Ecto neural progenitor cell (in vitro differentiated cells): ENCODE results near the gene WNT3A.

Source experiments
- DNase-seq: peaks from one replicate; pipeline ENCODE4 v3.0.0-alpha.2; 2018; ENCODE audit warnings: low spot score

WNT3A gene

GRCh38 chr1:228084325-228084724 is 77.5 kb downstream of the WNT3A start:
- DNase-seq, result no peak

DNA sequence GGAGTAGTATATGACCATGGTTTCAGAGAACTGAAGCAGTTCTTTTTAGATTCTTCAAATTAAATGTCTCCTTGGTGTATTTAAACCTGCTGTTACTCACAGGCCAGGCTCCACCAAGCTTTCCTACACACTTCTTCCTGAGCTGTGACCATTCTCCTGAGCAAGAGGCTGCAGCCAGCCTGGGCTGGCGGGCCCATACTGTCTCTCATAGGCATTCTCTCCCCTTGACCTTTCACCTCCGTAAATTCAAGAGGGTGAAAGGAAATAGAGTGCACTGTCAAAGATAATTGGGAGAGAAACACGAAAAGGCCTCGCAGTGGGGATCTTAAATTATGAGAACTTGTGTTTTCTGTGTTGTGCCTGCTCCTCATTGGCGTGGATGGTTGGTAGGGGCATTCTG is 78.0 kb downstream of the WNT3A start:
- DNase-seq, result no peak

- no peak for DNase-seq
Measured at GRCh38 chr1:228085287-228085951, 78.6 kb downstream of the WNT3A start.

DNA sequence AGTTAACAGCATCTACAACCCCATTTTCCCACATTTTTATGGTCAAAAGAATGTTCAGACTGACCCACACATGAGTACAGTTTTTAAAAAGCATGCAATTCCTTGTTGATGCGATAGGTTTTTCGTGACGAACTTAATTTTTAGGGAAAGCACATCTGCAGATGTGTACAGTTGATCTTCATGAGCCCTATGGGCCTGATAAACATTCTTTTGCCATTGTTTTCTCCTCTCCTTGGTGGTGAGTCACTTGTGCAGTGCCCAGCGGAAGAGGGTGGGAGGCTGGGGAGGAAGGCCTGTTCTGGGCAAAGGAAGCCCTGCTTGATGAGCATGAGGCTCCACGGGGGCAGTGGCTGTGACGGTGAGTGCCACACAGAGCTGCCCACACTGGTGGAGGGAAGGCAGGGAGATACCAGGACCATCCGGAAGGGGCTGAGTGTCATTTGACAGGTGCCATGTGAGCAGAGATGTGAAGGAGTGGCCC is 81.0 kb downstream of the WNT3A start:
- no peak for DNase-seq

- DNase-seq, result no peak
Measured at GRCh38 chr1:228088586-228089498, 82.0 kb downstream of the WNT3A start.

DNA sequence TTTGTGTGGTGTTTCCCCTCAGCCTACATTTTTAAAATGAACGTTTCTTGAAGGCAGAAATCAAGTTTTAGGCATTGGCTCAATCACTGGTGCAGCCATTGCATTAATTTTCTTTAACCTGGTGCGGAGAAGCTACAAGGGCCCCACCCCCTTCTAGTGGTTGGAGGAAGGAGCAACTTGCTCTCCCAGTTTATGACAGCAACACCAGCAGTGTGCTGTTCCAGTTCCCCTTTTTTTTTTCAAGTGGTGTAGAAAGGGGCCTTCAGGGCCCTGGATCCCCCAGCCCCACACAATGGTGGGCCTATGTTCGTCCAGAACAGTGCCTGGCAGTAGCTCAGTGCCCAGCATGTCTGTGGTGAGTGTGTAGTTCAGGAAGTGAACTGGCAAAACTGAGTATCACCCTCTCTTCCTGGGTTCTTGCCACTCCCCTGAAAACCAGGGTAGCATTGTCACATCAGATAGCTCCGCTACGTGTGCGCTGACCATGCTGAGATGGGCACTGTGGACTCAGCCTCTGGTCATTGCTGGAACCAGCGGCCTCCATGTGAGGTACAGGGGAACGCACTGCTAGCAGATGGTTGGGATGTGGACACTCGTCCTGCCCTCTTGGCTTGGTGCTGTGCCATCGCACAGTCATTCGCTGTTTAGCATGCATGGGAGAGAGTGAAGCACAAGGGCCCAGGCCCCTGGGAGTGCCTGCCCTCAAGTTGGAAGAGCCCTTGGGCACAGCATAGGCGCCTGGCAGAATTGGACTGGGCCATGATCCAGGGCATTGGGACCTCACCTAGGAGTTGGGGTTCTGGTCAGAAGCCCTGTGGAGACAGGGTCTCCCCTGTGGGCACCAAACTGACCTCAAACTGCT is 83.0 kb downstream of the WNT3A start:
- DNase-seq, result peak; percentile 43

DNA sequence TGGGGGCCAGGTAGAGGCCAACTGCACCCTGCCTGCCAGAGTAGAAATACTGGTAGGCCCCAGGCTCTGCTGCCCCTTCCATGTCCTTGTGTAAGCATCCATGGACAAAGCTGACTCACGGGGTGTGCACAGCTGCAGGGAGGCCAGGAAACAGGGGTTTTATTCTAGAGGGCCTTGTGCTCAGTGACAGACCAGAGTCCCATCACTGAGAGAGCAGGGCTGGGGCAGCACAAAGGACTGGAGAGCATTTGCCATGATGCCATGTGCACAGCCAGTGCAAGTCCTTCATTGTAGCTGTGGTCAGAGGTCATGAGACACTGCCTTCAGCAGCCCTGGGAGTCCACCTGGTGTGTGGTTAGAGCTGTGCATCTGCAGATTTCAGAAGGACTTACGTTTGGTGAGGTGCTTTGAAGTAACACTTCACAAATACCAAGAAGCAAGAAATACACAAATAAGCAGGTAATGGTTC is 83.8 kb downstream of the WNT3A start:
- no peak for DNase-seq

DNA sequence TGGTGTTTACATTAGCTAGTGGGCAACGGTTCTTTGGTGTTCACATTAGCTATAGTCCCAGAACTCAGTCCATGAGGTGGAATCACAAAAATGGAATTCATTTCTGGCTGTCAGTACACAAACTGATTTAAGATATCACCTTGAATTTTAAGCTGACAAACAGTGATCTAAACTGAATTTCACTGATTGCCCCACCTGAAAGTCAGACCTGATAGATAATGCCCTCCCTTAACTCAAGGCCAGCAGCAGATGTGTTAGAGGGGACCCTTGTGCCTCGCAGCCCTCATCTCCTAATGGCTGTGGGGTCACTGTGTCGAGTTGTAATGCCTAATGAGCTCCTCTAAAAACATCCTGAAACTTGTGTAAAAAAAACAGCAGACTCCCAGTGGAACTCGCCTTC is 84.3 kb downstream of the WNT3A start:
- no peak for DNase-seq

DNA sequence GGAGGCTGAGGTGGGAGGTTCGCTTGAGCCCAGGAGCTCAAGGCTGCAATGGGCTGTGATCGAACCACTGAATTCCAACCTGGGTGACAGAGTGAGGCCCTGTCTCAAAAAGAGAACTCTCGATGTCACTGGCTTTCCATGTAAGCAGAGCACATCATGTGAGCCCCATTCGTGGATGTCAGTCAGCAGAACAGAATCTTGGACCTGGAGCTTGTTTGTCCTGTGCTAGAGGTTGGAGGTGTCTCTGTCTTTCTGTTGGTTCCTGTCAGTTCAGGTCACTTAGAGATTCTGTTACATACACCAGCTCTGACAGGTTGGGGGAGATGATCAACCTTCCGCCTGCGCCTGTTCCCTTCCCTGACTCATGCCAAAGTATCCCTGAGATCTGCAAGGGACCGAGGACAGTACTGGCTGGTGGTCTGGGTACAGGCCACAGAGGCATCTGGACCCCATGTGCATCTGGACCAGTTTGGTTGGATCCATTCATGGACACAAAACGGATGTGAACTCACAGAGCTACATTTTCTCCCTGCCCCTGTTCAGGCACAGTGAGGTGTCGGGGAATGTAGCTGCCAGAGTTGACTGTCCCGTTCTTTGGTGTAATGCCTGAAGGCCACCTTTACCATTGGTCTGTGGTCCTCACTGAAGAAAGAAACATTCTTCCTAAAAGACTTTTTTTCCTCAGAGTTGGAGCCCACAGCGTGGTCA is 85.7 kb downstream of the WNT3A start:
- no peak for DNase-seq

DNA sequence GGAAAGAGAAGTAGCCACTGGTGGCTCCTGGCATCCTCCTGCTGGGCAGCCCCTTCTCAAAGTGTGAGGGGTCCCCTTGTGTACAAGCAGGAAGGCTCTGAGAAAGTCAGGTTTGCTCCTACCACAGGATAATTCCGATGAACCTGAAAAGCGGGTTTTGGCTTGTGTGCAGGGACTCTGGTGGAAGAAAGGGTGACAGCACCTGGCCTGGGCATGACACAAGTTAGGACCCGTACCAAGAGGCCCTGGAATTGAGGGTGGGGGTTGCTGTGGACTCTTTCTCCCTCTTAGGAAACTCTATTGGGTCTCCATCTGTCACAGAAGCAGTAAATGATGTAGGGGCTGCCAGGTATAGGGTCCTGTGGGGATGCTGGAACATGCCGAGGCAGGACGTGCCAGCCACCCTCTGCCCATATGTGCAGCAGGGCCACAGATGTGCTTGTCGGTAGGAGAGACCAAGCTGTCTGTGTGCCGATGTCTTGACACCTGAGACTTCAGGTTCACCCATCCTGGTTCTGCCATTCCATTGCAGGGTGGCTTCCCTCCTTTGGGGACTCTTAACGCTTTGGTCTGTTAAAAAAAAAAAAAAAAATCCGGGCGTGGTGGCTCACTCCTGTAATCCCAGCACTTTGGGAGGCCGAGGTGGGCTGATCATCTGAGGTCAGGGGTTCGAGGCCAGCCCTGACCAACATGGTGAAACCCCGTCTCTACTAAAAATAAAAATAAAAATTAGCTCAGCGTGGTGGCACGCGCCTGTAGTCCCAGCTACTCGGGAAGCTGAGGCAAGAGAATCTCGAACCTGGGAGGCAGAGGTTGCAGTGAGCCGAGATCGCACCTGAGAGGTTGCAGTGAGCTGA is 86.5 kb downstream of the WNT3A start:
- no peak for DNase-seq

DNA sequence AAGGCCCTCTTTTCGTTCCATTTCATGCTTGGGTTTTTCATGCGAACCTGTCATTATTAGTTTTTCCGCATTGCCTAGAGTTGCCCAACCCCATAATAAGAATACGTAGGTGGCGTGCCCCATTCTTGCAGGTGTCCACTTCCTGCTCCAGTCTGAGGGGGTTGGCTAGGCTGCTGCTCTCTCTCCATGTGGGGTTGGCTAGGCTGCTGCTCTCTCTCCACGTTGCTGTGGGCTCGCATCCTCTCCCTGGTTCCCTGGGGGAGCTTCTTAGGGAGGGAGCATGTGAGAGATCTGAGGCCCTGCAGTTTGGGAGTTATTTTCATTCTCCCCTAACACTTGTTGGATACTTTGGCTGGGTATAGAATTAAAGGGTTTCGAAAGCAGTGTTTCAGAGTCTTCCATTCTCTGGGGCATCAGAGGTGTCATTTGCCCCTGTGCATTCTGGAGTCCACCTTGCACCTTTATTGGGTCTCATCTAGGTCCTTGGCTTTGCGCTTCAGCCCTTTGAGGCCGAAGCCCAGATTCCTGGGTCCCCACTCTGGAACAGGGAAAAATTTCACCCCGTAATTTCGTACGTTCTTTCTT is 87.7 kb downstream of the WNT3A start:
- no peak for DNase-seq

DNA sequence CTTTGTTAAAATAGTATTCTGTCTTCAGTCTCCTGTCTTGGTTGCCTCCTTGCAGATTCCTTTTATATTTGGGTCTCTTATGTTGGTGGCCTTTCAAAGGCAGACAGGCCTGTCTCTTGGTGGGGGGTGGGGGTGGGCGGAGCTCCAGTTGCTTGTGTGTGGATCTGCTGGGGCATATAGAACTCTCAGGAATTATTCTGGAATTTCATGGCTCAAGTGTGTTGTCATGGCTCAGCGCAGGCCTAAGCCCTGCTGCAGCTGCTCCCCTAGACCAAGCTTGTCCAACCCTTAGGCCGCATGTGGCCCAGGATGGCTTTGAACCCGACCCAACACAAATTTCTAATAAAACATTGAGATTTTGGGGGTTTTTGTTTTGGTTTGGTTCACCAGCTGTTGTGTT is 88.4 kb downstream of the WNT3A start:
- no peak for DNase-seq

GRCh38 chr1:228095938-228096337 is 89.1 kb downstream of the WNT3A start:
- no peak for DNase-seq

DNA sequence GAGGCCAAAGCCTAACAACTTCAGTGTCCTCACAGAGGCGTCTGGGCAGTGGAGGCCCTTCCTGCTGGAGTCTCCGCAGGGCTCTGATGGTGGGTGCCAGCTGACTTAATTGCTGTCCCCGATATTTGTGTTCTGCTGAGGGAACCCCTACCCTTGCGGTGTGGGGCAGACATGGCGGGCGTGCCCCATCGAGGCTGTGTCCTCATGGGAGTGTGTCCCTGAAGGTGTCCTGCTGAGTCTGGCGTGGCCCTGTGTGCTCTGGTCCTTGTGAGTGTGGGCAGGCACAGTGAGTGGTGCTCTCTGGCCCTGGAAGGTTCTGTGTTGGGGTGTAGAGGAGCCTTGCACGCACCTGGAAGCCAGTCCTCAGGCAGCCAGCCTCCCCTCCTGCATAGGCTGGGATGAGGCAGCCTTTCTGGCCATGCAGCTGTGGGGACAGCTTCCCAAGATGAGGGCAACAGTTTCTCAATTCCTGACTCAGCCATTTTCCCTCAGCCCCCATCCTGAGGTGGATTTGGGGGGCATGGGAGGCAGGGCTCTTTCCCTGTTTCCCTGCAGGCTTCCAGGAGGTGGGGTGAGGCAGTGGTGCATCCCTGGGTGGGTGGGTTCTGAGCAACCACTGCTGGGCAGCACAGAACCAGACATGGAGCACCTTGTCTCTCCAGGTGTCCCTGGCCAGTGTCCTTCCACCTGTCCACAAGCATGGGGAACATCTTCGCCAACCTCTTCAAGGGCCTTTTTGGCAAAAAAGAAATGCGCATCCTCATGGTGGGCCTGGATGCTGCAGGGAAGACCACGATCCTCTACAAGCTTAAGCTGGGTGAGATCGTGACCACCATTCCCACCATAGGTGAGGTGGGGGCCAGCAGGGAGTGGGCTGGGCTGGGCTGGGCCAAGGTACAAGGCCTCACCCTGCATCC is 89.9 kb downstream of the WNT3A start:
- DNase-seq, result no peak

DNA sequence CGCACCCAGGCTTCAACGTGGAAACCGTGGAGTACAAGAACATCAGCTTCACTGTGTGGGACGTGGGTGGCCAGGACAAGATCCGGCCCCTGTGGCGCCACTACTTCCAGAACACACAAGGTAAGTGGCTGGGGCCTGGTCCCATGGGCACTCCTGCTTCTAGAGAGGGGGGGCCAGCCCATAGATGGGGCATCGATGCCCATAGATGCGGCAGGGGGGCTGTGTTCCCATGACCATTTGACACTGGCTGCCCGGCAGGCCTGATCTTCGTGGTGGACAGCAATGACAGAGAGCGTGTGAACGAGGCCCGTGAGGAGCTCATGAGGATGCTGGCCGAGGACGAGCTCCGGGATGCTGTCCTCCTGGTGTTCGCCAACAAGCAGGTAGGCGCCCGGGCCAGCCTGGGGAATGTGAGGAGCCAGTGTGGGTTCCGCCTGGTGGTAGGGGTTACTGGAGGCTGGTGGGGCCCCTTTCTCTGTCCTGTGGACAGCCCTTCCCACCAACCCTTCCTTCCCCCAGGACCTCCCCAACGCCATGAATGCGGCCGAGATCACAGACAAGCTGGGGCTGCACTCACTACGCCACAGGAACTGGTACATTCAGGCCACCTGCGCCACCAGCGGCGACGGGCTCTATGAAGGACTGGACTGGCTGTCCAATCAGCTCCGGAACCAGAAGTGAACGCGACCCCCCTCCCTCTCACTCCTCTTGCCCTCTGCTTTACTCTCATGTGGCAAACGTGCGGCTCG is 90.7 kb downstream of the WNT3A start:
- no peak for DNase-seq

DNA sequence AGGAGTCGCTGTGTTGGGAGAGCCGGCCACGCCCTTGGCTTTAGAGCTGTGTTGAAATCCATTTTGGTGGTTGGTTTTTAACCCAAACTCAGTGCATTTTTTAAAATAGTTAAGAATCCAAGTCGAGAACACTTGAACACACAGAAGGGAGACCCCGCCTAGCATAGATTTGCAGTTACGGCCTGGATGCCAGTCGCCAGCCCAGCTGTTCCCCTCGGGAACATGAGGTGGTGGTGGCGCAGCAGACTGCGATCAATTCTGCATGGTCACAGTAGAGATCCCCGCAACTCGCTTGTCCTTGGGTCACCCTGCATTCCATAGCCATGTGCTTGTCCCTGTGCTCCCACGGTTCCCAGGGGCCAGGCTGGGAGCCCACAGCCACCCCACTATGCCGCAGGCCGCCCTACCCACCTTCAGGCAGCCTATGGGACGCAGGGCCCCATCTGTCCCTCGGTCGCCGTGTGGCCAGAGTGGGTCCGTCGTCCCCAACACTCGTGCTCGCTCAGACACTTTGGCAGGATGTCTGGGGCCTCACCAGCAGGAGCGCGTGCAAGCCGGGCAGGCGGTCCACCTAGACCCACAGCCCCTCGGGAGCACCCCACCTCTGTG is 91.6 kb downstream of the WNT3A start:
- no peak for DNase-seq

GRCh38 chr1:228099331-228099732 is 92.5 kb downstream of the WNT3A start:
- DNase-seq, result no peak
